Prostate gland (tissue), 2 donors: ENCODE results near the gene DUSP18.

ENCODE experiments used
- CTCF ChIP-seq, 4 experiments: fragments of 200-600 bp in 2 of 4; fragments of 450-650 bp in 2 of 4; sonication (generic) in 2 of 4; IDR thresholded peaks; 1 replicate in 3 of 4; 2 replicates in 1 of 4; pipeline ENCODE4 v1.5.1; 2016 to 2019; ENCODE audit warnings: antibody characterized with exemption in 4 of 4, mild to moderate bottlenecking in 2 of 4, moderate library complexity in 2 of 4
- POLR2A ChIP-seq: fragments of 450-650 bp; IDR thresholded peaks from one replicate; pipeline ENCODE4 v1.6.1; 2016; ENCODE audit warnings: antibody characterized with exemption, mild to moderate bottlenecking
- POLR2AphosphoS5 ChIP-seq: sonication (generic); formaldehyde crosslinking; IDR thresholded peaks from one replicate; pipeline ENCODE4 v1.6.1; 2017; ENCODE audit warnings: antibody characterized with exemption

GRCh38 chr22:30617819-30618218 is 49.9 kb downstream of the DUSP18 start:
- no peak for TF ChIP-seq POLR2A
- no peak for TF ChIP-seq CTCF (IDR thresholded peaks at IDR 0.05)
- TF ChIP-seq POLR2AphosphoS5: no peak
